Middle frontal gyrus (tissue), 1 donor: ENCODE measurements around the gene KCNQ2.
"Not testable (repeated sequence)": the region's sequence is repeated elsewhere in the genome, so short reads cannot be mapped to it uniquely, and the experiment has no call there.

ENCODE experiments used
- DNase-seq: peaks from one replicate; pipeline ENCODE4 v3.0.0-alpha.2; 2015; ENCODE audit warnings: low spot score; ENCODE audit errors: extremely low spot score

The KCNQ2 gene

DNA sequence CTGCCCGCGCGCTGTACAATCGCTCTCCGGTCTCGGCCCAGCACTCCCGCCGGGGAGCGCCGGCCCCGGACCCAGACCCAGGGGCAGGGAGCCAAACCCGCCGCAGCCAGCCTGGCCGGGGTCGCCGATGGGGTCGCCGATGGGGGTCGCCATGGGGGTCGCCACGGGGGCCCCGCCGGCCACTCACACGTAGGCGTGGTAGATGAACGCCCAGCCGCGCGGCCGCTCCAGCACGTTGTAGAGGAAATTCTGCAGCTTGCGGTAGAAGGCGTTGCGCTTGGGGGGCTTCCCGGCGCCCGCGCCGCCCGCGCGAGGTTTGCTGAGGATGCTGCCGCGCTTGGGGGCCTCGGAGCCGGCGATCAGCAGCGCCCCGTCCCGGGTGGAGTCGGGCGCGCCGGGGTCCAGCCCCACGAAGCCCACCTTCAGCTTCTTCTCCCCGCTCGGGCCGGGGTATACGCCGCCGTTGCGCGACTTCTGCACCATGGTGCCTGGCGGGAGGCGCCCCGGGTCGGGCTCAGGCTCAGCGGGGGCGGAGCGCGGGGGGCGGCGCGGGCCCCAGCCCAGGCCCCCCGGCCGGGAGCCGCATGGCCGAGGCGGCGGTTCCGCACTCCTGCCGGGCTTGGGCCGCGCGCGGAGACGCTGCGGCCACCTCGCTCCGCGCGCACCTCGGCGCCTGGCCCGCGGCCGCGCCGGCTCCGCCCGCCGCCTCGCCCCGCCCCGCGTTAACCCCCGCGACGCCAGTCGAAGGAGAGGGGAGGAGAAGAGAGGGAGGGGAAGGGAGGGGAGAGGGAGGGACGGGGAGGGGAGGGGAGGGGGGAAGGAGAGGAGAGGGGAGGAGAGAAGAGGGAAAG lies at the start of gene KCNQ2:
TSS of gene KCNQ2 (minus strand) at position 675 of the 851 bp plus-strand sequence. CDS start at position 483, 192 bp downstream.
- DNase-seq, result no peak

DNA sequence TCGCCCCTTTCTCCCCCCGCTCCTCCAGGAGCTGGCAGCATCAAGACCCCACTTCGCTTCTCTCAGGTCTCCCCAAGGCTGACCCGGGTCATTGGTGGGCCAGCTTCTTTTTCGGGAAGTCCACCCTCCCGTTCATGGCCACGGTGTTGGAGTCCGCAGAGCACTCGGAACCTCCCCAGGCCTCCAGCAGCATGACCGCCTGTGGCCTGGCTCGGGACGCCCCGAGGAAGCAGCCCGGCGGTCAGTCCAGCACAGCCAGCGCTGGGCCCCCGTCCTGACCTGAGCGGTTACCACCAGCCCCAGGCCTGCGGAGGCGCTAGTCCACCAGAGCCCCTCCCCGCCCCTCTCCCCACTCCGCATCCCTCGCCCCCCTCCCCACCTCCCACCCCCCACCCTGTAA lies 49.1 kb upstream of the KCNQ2 start:
- DNase-seq, result no peak

DNA sequence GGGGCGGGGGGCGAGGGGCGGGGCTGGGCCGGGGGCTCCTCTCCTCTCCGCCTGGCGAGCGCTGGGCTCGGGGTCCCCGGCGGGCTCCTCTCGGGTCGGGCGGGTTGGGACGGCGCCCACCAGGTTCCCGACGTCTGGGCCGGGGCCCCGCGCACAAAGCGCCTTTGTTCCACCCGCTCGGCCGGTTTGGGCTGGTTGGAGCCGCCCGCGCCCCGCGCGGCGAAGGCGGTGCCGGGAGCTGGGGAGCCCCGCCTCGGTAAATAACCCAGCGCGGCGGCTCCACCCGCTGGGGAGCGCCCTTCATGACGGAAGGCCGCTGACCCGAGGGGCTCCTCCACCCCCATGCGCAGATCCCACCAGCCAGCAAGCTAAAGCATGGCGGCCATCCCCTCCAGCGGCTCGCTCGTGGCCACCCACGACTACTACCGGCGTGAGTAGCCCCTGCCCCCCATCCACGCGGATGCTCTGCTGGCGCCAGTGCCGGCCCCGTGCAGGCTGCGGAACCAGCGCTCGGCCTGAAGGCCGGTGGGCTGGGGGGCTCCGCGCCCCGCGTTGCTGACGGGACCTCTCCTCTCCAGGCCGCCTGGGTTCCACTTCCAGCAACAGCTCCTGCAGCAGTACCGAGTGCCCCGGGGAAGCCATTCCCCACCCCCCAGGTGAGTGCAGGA lies 48.6 kb upstream of the KCNQ2 start:
- DNase-seq, result peak; percentile 49

DNA sequence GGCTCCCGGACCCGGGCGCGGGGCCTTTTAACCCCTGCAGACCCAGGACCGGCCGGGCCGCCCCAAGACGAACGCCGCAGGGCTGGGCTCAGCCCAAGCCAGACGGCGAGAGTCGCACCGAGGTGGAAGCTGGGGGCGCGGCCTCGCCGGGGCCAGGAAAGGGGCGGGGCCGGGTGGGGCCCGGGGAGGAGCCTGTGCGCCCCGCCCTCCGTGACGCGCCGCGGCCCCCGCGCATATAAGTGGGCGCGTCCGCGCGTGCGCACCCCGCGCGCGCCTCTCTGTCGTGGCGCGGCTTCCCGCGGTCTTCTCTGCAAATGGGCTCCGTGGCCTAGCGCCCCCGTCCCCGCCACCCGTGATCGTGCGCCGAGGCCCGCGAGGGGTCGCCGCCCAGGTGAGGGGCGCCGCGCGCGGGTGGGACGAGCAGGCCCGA lies 48.1 kb upstream of the KCNQ2 start, which contains the start of gene PPDPF:
TSS of gene PPDPF (plus strand) at position 262 of the 430 bp plus-strand sequence. CDS start 544 bp downstream, outside the sequence.
- DNase-seq, result peak; percentile 71

DNA sequence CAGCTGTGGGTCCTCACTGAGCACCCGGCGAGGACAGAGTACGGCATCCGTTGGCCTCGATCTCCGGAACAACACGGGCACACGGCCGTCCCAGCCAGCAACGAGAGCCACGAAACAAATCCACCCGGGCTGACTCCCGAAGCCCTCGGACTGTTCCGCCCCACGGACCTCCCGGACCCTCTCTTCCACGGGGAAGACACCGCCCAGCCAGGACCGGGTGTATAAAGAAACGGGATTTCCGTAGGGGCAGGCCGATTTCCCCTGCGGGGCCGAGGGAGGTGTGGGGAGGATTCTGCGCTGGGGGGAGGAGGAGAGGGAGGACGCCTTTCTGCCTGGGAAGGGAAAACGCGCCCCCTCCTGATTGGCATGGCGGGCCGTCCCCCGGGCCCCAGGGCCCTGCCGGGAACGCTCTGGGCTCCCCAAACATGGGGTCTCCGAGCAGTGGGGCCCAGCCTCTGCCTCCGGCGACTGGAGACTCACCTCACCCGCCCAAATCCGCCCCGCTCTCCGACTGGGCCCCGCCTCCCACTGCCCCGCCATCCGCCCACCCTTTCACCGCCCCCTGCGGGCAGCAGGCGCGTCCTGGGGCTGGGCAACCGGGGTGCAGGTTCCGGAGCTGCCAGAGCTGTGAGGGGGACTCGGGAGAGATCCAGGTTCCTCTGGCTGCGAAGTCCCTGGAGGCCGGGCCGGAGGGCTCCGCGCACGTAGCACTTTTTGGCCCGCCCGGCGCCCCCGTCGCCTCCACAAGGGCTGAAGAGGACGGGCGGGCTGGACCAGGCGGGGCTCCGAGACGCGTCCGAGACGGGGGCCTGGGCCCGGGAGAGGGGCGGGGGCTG lies 47.4 kb upstream of the KCNQ2 start:
- no peak for DNase-seq

DNA sequence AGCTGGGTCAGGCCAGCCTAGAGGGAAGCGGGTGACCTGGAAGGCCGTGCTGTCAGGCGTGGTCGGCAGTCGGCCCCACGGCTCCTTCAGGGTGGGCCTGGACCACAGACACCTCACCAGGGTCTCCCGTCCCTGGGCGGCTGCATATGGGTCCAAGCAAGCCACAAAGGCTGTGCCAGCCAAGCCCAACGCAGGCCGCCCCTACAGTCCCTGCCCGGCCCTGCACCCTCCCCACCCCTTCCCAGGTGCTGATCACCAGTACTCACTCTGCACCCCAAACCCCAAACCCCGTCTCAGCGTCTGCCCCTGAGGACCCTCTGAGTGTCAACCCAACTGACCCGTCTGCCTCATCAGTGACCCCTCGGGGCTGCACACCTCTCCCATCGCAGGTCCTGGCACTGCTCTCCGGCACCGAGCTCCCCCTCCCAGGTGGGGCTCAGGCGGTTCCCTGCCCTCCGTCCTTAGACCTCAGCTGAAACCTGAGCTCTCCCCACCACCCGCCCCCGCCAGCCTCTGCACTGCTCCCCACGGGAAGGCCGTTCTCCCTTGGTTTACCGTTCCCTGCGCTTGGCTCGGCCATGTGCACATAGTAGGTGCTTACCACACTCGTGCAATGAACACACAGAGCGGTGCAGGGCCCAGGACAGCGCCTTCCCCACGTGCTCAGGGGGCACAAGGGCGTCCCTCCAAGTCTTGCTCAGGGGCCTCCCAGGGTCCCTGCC lies 46.7 kb upstream of the KCNQ2 start:
- no peak for DNase-seq

DNA sequence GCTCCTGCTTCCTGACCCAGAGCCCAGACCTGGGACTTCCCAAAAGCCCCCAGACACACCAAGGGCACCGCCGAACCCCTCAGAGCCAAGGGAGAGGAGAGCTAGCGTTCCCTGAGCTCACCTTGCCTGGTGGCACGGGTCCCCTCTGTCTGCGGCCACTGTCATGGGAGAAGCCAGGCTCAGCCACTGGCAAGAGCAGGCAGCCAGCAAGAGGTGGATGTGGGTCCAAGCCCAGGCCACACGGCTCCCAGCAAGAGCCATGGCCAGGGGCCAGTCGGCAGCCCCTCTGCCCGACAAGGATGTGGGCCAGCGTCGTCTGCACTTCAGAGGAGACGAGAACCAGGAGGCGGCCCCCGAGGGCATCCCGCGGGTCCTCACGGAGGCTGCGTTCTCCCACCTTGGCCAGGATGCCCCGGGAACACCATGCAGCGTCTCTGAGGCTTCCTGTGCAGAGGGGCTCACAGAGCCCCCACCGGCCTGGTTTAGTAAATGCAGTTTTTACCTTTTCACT lies 46.0 kb upstream of the KCNQ2 start:
- no peak for DNase-seq

DNA sequence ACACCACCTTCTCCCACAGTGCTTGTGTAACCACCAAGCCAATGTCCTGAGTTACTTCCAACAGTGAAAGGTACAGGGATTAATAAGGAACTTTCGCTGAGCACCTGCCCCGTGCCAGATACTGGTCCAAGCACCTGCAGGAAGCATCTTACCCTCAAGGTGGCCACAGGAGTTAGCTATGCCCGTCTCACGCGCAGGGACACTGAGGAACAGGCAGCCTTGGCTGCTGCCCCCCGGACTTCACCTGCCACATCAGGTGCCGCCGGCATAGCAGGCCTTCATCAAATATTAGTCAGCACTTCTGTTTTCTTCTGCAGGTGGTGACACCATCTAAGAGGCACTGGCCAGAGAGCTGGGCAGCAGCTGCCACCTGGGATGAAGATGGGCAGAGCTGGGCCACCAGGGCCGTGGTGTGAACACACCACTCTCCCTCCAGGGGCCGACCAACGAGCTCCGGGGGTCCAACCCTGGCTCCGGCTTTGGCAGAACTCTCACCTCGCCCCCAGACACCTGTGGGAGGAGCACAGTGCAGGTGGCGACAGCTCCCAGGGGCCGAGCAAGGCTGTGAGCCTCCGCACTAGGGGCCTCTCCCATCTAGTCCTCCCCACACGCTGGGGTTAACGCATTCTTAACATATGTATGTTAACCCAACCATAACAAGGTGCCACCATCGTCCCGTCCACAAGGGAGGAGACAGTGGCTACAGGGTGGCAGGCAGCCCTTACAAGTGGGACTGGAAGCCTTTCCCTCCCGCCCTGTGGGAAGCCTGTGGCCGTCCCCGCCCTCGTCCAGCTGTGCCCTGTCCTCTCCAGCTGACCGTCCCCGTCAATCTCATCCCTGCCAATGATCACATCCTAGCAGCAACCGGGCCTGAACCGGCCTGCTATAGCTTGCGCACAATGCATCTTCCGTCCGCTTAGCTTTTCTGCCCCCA lies 45.2 kb upstream of the KCNQ2 start:
- DNase-seq, result no peak

DNA sequence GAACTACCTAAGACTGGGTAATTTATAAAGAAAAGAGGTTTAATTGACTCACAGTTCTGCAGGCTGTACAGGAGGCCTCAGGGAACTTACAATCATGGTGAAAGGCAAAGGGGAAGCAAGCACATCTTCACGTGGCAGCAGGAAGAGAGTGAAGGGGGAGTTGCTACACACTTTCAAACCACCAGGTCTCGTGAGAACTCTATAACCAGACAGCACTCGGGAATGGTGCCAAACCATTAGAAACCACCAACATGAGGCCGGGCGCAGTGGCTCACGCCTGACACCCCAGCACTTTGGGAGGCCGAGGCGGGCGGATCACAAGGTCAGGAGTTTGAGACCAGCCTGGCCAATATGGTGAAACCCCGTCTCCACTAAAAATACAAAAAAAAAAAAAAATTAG lies 42.1 kb upstream of the KCNQ2 start:
- not testable (repeated sequence) for DNase-seq

DNA sequence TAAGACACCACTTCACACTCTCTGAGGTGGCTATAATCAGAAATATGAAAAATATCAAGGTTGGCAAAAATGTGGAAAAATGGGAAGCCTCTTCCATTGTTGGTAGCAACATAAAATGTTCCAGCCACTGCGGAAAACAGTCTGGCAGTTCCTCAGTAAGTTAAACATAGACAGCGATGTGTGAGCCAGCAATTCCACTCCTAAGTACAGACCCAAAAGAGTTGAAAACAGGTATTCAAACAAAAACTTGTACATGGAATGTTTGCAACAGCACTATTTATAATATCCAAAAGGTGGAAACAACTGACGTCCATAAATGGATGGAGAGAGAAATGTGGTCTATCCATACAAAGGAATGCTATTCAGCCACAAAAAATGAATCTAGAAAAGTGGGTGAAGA lies 40.8 kb upstream of the KCNQ2 start:
- DNase-seq, result no peak

DNA sequence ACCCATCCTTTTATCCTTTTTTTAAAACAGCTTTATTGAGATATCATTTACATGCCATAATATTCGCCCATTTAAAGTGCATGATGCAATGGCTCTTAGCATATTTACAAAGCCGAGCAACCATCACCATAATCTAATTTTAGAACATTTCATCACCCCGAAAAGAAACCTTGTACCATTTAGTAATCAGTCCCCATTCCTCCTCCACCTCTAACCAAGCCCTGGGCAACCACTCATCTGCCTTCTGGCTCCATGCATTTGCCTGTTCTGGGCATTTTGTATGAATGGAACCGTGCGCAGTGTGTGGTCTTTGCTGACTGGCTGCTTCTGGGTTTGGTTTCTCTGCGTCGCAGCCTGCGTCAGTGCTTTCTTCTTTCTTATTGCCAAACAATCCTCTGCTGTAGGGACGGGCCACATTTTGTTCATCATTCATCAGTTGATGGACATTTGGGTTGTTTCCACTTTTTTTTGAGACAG lies 36.7 kb upstream of the KCNQ2 start:
- no peak for DNase-seq

DNA sequence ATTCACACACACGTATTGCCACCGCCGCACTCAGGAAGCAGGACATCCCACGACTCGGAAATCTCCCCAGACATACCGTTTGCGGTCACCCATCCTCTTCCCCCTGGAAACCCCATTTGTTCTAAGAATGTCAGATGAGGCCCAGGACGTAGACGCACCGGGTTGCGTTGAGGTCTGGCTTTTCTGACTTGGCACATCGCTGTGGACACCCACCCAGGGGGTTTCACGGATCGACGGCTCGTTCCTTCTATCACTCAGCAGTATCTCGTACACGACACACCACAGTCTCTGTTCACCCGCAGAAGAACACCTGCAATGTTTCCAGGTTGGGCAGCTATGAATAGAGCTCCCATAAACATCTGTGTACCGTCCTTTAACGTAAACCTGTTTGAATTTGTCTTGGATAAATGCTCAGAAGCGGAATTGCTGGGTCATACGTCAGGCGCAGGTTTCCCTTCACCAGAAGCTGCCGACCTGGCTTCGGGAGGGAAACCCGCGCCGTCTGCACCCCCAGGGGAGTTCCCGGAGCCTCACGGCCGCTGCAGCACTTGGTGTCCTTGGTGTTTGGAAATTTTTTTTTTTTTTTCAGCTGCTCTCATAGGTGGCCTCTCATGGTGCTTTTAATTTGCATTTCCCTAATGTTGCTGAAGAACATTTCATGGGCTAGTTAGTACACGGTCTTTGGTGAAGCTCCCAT lies 35.8 kb upstream of the KCNQ2 start:
- DNase-seq, result no peak

DNA sequence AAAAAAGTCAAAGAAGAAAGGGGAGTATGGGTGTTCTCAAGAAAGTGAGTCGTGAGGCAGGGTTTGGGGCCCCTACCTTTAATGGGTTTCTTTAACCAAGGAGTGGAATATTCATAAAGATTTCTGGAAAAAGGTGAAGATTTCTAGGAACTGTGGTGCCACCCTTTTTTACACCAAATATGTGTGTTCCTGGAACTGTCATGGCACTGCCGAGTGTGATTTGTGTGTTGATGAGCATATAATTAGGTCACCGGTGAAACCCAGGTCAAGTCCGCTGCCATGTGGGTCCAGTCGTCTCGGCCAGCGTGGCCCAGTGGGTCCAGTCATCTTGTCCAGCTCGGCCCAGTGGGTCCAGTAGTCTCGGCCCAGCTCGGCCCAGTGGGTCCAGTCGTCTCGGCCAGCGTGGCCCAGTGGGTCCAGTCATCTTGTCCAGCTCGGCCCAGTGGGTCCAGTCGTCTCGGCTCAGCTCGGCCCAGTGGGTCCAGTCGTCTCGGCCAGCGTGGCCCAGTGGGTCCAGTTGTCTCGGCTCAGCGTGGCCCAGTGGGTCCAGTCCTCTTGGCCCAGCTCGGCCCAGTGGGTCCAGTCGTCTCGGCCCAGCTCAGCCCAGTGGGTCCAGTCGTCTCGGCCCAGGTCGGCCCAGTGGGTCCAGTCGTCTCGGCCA lies 34.8 kb upstream of the KCNQ2 start:
- no peak for DNase-seq

DNA sequence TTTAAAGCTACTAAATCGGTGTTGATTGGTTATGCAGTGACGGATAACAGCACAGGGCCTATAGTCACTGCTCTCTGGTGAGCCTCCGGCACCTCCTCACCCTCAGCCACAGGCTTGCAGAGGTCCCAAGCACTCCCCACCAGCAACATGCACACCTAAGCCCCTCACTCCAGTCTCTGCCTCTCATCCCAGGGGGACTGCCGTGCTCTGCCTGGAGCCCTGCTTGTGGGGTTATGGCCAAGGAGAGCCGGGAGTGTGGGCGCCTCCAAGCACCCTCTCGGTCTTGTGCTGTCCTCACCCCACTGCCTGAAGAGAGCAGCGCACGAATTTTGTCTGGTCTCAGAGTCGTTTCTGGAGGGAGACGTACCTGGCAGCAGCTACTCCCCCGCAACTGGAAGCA lies 33.3 kb upstream of the KCNQ2 start:
- DNase-seq, result no peak

DNA sequence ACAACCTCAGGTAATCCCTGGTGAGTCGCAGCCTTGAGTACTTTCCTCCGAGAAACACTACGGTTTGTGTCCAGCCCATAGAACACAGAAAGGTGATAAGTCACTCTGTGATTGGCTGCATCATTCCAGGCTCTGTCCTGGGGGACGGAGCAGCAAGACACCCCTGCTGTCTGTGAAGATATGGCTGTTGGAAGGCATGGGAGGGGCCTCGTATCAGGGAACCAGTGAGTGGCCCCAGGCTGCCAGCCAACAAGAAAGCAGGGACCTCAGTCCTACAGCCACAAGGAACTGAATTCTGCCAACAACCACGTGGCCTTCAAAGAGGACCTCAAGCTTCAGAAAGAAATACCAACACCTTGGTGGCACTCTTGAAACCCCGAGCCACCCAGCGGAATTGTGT lies 32.8 kb upstream of the KCNQ2 start:
- no peak for DNase-seq

DNA sequence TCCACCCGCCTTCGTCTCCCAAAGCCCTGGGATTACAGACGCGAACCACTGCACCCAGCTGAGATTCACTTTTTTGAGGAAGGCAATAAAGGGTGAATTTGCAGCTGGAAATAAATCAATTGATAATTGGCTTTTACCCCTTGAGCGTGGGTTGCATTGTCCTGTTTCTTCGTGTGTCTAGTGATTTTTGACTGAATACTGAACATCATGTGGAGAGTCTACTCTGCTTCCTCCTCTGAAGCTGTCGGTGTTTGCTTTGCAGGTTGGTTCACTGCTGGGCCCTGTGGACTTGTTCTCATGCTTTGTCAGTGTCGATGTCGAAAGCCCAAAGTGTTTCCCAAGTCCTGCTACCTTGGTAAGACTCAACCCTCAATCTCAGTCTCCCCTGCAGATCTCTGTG lies 32.2 kb upstream of the KCNQ2 start:
- no peak for DNase-seq

DNA sequence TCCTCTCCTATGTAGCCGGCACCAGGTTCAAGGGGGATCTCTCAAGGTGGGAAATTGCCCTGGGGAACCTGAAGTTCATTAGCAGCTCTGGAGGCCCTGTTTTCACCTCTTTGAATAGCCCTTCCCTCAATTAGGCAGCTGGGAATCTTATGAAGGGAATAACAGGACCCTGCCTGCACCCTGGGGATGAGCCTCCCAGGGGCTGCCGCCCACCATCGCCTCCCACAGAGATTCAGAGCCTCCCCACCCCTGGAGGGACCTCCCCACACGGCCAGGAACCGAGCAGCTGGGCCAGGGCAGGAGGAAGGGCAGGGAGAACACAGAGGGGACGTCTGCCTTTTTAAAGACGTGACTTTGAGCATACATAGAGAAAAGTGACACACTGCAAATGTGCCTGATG lies 31.1 kb upstream of the KCNQ2 start:
- DNase-seq, result no peak

DNA sequence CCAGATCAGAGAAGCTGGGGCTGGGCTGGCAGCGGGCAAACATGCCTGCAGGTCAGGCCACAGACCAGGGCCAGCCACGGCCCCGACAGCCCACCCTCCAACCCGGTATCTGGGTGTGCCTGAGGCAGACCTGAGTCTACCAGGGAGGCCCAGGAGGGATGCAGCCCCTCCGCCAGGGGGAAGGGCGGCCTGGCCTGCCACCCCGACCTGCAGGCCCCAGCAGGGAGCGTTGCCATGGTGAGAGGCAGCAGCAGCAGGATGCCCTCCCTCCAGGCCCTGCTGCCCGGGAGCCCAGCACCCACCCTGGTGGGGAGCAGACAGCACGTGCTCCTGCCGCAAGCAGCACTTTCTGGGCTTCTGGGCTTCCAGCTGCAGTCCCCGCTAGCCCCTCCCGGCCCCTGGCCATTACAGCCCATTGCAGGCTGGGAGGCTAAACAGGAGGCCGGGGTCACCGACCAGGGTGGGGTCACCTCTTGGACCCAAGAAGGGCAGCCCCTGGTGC lies 30.3 kb upstream of the KCNQ2 start:
- no peak for DNase-seq
